HG02588 (cell line): Measurements from ENCODE around the gene PLCE1.
"Not testable (repeated sequence)": the region's sequence is repeated elsewhere in the genome, so short reads cannot be mapped to it uniquely, and the experiment has no call there.

Source experiments
- ATAC-seq: cut with Tn5 transposase; IDR thresholded peaks from one replicate; pipeline ENCODE4 v1.9.1; 2021; ENCODE audit warnings: mild to moderate bottlenecking, moderate library complexity; ENCODE audit not compliant: unreplicated experiment

Gene PLCE1

DNA sequence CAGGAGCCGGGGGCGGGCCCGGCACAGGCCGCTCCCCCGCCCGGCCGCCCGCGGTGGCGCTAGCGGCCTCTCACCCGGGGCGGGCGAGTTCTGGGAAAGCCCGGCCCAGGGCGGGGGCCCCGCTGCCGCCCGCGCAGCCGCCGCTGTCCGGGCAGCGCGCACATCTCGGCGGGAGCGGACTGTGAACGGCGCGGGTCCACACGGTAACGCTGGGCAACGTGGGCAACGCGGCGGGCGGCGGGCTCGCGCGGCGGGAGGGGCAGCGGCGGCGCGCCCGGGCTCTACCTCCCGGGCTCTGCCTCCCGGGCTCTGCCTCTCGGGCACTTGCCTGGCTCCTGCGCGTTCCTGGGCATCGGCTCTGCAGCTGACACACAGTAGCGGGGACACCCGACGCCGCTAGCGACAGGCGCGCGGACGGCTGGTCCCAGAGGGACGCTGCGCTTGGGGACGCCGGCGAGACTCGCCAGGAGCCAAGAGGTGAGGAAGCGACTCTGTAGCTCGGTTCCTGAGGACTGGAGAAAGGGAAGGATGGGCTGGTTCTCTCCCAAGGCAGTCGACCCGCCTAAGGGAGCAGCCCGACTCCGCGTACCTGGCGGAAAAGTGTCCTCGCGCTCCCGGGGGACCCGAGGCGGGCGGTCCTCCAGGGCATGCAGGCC lies at the start of gene PLCE1:
TSS of gene PLCE1 (plus strand) at position 150 of the 656 bp plus-strand sequence. CDS start 37,116 bp downstream, outside the sequence.
- no peak for ATAC-seq

DNA sequence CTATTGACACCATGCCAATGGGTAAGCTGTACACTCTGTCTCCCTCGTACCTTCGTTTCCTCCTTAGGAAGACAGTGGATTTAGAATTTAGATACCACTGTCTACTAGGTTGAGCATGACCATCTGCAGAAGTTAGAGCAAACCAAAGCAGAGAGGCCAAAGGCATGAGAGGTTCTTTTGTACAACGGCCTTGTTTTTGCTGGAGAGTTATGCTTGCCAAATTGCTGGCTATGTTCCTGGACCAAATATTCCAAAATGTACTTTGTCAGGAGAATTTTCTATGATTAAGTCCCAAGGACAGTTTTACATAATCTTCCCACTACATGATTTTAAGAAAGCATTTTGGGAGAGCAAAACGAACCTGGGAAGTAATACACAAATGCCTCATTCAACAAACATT lies 47.9 kb upstream of the PLCE1 start:
- no peak for ATAC-seq

DNA sequence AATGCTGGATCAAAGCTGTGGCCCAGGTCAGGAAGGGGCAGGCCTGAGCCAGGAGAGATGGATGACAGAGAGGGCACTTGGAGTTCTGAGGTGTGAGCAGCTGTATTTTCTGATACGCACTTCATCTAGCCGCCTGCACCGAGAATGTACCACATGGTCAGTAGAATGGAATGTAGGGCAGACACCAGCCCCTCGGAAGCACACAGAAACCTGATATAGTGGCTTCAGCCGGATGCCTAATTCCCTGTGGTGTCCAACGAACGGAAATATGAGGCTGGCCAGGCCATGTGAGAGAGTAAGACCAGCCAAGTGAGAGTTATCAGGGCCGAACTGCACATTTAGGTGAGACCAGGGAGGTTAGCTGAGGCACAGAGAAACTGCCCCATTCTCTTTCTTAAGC lies 46.7 kb upstream of the PLCE1 start:
- no peak for ATAC-seq

DNA sequence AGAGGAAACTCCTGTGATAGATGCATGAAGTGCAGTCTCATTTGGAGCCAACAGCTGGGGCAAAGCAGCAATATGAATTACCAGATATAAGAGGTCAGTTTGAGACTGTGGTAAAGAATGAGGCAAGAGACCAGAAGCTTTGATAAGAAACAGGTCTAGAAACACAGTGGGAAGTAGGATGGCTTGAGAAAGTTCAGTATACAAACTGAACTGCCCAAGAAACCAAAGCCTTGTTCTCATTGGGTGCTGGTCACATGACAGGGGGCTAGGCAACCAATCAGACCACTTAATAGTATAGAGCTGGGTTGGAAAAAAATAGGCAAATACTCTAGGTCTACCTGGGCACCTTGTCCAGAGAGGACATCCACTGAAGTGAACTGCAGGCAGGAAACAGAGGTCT lies 46.2 kb upstream of the PLCE1 start:
- no peak for ATAC-seq

DNA sequence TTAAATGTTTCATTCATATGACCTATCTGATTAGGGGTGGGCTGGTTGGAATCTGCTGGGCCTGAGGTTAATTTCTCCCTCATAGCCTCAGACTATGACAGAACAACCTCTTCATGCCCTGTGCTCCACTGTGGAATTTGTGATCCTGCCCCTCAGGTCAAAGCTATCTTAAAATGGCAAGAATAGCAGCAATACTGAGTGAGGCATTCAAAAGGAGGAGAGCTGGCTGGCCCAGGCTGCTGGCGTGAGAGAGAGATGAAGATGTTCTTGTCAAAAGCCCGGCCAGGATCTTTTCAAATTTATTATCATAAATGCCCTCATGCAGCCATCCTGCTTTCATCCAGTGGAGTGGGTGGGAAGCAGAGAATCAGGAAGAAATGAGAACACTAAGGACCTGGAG lies 41.8 kb upstream of the PLCE1 start:
- ATAC-seq, result no peak

DNA sequence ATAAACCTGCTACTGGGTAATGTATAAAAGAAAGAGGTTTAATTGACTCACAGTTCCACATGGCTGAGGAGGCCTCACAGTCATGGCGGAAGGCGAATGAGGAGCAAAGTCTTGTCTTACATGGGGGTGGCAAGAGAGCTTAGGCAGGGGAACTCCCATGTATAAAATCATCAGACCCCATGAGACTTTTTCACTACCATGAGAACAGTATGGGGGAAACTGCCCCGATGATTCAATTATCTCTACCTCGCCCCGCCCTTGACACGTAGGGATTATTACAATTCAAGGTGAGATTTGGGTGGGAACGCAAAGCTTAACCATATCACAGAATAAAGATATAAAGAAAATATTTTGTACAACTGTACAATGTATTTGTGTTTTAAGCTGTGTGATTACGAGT lies 39.4 kb upstream of the PLCE1 start:
- ATAC-seq, result no peak

DNA sequence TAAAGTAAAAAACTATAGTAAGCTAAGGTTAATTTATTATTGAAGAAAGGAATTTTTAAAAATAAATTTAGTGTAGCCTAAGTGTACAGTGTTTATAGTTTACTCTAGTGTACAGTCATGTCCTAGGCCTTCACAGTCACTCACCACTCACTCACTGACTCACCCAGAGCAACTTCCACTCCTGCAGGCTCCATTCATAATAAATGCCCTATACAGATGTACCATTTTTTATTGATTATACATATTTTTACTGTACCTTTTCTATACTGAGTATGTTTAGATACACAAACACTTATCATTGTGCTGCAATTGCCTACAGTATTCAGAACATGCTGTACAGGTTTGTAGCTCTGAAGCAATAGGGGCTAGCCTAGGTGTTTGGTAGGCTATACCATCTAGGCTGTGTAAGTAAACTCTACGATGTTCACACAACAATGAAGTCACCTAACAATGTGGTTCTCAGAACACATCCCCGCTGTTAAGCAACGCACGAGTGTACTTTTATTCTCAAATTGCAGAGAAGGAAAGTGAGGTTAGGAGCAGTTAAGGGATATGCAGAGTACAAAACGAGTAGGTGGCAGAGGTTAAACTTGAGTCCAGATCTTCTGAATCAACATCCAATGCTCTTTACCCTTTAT lies 38.9 kb upstream of the PLCE1 start:
- ATAC-seq, result no peak

DNA sequence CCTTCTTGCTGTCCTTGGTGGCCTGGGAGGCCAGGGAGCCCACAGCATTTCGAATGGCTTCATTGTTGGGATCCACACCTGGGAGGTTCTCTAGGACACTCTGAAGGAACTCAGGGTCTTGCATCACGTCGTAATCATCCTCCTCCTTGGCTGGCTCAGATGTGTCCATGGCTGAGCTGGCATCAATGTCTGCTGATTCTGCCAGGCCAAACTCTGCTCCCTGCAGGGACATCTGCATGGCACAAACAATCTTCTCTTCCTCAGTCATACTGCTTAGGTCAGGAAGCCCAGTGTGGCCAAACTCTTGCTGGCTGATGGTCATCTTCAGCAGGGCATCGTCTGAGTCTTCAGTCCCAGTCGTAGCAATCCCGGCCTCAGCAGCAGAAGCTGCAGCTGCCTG lies 34.9 kb upstream of the PLCE1 start:
- no peak for ATAC-seq

DNA sequence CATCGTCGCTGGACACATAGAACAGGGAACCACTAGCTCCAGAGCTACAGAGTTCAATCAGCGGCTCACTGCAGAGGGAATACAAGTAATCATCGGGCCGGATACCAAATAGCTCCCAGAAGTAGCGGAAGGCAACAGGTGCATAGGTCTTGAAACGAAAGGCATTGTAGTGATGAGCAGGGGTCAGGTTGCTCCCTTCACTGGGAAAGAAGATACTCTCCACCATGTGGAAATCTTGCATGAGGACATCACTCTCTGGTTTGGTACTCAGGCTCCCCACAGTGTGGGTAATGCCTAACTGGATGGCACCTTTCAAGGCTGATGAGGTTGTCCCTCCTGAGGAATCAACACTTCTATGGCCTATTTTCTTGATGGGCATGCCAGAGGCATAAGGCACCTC lies 32.7 kb upstream of the PLCE1 start:
- not testable (repeated sequence) for ATAC-seq

DNA sequence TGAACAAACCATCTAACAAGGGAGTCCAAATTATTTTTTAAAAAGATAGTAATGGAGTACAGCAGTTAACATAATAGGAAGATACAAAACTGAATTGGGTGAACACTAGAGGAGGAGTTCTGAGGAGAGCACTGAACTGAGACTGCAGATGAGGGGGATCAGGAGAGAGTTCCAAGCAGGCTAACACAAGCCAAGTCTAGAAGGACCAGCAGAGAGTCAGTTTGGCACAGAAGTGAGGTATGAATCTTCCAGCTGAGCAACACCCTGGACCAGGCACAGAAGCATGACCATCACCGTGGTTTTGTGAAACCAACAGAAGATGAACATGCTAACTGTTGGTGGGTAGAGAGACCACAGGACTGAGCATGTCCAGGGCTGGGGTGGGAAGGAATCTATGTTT lies 30.8 kb upstream of the PLCE1 start:
- ATAC-seq, result no peak

DNA sequence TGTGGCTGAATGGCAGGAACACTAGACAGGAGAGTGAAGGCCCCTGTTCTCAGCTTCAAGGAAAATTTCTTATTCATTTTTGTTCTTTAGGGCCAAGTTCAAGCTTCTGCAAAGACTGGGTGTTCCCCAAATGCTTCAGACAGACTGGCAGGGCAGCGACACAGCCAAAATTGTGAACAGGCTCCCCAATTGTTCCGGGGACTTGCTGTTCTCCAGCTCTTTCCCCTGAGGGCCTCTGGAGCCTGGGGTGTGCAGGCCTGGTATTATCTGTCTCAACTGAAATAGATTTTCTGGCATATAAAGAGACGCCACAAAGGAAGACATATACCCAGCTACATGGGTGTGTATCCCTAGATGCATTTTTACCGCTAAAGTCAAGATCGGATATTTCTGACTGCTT lies 30.3 kb upstream of the PLCE1 start:
- no peak for ATAC-seq

DNA sequence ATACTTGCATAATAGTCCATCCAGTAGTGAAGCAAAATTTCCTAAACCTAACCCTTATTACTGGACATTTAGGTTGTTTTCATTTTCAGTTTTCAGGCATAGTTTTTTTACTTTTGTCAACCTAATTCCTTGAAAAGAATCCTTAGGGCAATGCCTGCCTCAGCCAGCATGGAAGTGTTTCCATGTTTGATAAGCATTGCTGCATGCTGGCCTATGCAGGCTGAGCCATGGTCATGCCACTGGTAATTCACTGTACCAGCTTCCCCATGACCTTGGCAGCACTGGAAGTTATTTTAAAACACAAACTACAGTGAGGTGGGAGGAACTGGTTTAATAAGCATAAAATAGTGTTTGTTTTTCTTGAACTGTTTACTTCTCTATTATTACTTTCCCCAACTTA lies 27.8 kb upstream of the PLCE1 start:
- no peak for ATAC-seq

DNA sequence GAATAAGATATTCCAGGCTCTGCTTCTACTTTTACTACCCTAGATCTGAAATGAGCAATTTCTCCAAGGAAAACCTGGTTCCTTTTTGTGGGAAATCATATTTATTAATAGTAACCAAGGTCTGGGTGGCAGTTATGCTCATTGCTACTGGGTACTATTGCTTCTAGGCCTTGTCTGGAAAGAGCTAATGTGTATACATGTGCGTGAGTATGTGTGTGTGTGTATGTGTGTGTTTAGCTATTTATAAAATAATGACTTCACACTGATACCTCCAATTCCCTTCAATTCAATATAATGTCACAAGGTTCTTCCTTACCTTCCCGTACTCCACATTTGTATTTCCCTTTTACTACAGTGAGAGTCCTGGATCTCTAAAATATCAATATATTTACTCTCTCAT lies 26.0 kb upstream of the PLCE1 start:
- no peak for ATAC-seq

DNA sequence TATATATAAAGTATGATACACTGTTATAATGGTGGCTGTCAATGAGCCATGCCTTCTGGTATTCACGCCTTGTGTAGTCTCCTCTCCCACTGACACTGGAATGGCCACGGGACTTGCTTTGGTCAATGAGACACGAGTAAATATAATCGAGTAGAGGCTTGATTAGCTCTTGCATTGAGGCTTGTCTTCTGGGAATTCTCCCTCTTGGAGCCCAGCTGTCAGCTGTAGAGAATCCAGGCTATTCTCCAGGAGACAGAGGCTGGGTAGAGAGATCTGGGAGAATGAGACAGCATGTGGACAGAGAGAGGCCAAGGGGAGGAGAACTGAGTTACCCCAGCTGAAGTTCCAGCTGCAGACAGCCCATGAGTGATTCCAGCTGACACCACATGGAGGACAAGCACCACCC lies 25.2 kb upstream of the PLCE1 start:
- ATAC-seq, result no peak

DNA sequence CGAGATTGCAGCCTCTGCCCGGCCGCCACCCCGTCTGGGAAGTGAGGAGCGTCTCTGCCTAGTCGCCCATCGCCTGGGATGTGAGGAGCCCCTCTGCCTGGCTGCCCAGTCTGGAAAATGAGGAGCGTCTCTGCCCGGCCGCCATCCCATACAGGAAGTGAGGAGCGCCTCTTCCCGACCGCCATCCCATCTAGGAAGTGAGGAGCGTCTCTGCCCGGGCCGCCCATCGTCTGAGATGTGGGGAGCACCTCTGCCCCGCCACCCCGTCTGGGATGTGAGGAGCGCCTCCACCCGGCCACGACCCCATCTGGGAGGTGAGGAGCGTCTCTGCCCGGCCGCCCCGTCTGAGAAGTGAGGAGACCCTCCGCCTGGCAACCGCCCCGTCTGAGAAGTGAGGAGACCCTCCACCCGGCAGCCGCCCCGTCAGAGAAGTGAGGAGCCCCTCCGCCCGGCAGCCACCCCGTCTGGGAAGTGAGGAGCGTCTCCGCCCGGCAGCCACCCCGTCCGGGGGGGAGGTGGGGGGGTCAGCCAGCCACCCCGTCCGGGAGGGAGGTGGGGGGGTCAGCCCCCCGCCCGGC lies 23.2 kb upstream of the PLCE1 start:
- ATAC-seq, result not testable (repeated sequence)

DNA sequence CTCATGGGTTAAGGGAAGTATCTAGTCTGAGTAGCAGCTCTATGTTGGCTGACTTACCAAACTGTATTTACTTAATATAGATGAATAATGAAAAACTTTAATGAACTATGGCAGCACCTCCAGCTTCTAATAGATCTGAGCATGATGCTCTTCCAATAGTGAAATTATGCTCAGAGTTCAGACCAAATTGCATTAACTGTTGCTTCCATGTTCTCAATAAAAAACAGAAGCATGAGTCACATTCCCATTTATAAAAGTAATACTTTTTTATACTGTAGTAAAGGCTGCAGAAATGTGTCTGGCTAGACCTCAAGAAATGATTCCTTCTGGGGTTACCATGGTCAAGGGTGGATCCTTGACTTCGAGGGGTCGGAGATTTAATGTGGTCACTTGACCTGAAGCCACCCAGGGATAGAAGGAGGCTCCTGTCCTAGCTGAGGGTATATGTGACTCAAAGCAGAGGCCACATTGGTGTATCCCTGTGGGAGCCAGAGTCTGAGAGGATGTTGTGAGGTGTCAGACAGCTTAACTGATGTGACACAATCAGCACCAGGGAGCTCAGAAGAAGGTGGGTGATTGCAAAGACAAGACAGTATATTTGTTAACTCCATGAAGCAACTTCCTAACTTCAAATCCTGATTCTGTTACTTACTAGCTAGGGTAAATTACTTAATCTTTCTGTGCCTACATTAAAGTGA lies 19.8 kb upstream of the PLCE1 start:
- no peak for ATAC-seq

DNA sequence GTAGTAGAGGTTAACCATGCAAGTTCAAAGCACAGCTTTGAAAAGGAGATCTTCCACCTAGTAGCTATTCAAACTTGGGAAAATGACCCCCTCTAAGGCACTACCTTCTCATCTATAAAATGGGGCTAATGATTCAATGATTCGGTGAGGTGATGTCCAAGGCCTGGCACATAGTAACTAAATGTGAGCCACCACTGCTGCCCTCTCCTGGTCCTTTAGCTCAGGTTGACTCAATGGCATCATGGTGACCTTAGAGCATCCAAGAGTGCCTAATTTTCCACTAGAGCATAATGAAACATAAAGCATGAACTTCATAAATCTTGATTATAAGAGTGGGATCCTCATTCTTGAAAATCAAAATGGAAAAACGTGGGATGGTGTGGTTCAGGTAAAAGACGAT lies 16.3 kb upstream of the PLCE1 start:
- ATAC-seq, result no peak

DNA sequence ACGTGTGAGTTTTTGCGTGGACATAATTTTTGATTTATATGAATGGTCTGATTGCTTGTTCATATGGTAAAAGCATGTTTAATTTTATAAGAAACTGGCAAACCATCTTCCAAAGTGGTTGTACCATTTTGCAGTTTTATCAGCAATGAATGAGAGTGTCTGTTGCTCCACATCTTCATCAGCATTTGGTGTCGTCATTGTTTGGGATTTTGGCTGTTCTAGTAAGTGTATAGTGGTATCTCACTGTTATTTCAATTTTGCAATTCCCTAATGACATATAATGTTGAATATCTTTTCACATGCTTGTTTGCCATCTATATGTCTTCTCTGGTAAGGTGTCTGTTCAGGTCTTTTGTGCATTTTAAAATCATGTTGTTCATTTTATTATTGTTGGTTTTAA lies 13.2 kb upstream of the PLCE1 start:
- no peak for ATAC-seq

DNA sequence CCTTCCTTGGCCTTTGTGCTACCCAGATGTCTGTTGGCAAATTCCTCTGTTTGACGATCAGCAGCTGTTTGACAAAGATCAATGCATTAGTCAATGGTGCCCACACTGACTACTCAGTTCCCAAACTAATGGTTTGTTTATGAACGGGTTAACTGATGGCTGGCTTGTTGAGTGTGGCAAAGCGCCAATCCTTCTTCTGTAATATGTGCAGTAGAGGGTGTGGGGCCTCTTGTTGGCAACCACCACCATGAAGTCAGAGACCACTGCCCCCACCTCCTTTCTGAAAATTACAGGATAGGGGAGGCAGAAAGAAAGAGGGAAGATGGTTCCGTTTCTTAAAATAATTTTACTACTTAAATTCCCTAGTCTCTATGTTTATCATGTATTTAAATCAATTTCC lies 2.6 kb upstream of the PLCE1 start:
- no peak for ATAC-seq

DNA sequence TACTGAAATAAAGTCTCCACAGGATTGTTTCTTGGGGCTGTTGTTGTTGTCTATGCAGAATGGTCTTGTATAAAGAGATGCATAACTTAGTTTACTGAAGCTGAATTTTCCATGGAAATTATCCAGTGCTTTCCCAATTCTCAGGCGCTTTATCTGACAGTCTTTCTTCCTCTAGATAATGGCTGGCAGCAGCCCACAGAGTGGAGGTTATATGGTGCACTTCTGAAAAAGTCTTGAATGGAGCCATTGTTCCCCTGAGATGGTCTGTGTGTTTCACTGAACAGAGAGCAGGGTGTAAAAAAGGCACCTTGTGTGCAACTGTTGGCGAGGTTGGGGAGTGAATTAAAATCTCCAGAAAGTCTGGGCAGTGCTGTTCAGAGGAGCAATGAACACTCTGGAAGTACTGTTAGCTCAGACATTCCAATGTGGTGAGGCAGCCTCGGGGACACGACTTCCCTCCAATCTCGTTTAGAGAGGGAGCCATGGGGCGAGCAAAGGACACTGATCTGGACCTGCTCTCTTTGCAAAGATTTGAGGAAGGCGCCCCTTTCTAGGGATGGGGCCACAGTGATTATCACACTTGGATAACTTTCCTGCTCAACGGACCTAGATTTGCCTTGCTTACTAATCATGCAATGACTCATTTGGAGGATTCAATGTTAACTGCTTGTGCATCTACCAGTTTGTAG lies 2.0 kb upstream of the PLCE1 start:
- no peak for ATAC-seq

DNA sequence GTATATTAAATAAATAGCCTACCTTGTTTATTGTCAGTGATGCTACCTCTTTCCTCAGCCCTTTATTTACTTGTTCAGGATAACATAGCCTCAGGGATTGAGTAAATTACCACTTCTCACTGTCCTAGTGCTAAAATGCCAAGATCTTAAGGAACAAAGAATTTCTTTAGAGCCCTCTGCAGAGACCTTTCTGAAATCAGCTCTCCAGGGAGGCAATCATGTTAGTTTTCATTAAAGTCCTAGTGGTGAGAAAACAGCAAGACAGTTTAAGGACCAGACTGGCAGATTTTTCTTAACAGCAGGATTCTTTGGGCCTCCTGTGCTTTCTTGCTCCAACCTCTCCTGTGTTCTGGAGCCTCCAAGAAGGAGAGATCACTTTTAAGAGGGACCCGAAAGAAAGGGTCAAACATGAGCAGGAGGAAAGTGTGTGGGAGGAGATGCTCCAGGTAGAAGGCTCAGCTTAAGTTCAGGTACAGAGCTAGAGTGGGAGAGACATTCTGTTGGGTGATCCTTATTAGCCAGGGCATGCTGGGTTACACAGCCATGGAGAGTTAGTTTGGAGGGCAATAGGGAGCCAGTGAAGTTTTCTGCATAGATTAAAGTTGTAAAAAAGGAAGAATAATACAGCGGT lies 1.2 kb upstream of the PLCE1 start:
- ATAC-seq, result no peak
